Measurements from ENCODE around the gene EPHA6.

Gene EPHA6

DNA sequence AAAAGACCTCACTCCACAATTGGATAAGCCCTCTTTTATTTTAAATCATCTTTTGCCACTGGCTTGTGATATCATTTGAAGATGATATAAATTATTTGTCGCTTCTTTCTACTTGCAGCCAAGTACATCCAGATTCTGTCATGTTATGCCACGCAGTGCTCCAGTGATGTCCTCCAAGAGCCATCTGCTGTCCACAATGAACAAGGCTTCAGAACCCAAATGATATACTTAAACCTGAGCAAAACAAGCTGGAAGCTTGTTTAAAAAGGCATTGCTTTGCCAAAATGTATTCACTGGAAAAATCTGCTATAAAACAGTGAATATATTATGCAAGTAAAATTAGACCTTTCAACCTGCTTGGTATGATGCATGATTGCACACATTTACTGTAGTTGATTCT is 891.4 kb downstream of the EPHA6 start:
- no peak for DNase-seq (ENCODE audit: low spot score)

DNA sequence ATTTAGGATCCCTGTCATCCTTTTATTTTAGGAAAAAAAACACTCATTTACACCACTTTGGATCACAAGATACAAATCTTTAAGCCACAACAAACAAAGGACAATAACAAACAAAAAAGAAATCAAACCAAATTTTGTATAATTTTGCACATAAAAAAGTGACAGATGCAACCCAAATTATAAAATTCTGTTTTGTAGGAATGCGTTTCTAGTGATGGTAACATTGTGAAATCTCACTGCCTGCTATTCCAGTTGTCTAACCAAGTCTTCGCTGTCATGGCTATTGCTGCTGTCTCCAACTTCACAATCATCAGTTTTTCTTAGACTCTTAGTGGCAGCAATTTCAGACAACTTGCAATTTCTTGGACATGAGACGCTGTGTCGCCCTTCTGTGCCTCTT is 891.8 kb downstream of the EPHA6 start:
- DNase-seq (ENCODE audit: low spot score): no peak

DNA sequence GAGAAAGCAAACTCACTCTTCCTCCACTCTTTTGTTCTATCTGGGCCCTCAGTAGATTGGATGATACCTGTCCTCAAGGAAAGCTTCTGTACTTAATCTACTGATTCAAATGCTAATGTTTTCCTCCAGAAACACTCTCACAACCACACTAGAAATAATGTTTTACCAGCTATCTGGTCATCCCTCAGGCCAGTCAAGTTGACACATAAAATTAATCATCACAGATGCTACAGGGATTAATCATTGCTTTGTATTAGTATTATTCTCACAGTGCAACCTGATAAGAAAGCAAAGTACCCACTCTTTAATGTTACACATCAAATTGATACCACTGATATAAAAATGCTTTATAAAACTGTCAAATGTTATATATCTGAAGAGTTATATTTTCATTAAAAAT is 897.3 kb downstream of the EPHA6 start:
- DNase-seq (ENCODE audit: low spot score): no peak

DNA sequence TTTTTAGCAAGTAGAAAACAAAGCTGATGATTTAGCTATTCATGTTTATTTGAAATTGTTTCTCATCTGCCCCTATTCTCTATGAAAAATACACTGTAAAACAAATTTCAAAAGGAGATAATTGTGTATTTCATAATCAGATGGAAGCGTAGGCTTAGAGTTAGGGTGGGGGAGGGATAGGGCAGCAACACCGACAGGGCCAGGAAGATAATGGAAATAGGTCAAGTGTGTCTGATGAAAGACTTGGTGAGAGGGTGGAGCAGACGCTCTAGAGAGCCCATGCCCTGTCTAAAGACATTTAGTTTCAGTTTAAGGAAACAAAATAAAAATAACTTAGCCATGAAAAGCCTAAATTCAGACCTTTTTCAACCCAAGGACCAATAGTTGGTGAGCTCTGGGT is 898.5 kb downstream of the EPHA6 start:
- DNase-seq (ENCODE audit: low spot score): no peak

DNA sequence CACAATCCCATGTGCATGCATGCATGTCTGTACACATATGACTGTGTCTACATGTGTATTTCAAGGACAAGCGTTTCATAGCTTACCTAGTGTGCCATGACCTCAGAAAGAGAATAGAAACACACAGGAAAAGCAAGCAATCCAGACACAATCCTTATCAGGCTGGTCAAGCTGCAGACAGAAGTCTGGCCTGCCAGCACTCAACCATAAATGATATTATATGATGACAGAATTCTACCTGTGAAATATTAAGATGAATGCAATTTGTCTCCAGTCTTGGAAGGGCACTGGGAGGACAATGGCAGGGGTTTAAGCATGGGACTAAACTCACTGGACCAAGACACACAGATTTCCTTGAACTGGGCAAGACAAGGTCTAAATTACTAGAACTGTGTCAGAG is 899.2 kb downstream of the EPHA6 start:
- DNase-seq (ENCODE audit: low spot score): no peak

DNA sequence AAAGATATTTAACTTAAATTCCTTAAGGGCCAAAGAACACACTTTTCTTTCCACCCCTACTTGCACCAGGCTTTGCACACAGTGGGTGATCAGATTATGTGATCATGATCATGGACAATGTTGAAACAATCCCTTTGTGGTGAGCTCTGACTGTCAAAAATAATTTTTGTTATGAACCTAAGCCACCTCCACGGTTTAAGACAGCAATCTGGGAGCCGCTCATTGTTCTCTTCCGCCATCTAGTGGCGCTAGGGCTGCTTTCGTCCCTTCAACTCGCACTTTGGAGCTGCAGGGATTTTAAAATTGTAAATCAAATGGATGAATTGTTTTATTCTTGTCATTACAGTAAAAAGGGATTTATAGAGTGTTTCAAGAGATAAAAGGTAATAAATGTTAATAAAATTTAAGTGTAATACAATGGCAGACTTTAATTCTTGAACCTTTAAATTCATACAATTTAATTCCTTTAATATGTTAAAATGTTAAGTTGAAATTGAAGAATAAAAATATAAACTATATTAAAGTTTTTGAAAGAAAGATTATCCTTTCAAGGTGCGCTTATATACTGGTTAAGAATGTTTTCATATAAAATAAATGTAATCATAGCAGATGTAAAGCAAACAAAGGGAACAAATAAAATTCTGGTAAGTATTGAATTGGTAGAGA is 904.9 kb downstream of the EPHA6 start:
- DNase-seq (ENCODE audit: low spot score): peak; percentile 82

DNA sequence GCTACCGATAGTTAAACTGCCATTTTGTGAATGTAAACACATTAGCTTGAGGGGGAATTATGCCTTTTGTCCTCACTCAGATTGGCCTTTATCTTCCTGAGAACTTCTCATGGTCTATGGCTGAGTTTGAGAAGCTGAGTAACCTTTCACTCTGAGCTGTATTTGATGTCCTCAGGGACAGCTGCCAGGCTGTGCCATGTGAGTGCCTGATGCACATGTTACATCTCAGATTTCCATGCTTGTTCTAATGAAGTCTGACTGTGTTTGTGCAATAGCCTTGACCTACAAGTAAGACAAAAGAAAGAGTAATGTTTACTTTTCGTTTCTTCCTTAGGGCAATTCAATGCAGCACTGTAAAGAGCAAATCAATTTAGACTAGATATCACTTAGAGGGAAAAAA is 906.0 kb downstream of the EPHA6 start:
- no peak for DNase-seq (ENCODE audit: low spot score)

DNA sequence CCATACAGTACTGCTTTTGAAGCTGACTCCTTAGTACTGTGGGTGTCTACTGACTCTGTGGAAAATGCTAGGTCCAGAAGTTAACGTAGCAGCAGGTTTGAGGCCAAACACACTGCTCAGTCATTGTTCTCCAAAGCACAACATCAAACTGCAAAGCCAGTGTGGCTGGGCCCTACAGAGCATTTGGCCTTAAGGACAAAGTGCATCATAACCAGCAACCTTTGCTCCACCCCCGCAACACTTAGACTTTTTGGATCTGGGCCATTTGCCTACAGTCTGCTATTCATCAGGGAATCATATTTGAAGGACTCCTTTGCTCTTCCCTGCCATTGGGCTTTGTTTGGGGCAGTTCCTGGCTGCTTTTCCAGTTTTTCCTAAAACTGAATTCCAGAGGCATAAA is 907.1 kb downstream of the EPHA6 start:
- no peak for DNase-seq (ENCODE audit: low spot score)

DNA sequence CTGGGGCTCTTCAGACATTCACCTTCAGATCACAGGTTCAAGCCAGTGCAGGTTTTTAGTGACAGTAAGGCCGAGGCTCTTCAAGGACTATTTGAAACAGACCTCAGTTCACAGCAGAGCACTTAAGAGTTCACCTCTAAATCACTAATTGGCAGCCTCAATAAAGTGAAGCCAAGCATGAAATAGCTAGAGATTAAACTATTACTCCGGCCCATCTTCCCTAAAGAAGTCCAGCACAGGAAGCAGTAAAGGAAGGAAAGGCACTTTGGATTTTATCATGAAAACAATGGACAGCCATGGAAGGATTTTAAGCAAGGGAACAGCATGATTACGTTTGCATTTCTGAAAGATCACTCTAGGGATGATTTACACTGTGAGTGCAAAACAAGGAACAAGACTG is 922.5 kb downstream of the EPHA6 start:
- DNase-seq (ENCODE audit: low spot score): no peak

DNA sequence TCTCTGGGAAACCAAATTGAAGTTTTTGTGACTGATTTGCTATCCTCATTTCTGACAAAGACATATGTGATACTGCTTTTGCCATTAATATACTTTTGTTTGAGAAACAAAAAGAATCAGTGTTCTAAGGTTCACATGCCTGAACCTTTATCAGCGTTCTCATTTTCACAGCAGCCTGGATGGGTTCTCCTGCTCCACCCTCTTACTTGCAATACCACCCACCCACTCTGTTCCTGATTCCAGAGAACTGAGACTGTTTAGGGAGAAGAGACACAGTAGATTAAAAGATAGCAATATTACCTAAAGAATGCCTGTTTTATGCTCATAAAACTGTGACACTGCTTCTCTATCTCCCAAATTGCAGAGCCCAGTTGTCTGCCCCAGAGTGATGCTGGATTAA is 924.4 kb downstream of the EPHA6 start:
- no peak for DNase-seq (ENCODE audit: low spot score)

DNA sequence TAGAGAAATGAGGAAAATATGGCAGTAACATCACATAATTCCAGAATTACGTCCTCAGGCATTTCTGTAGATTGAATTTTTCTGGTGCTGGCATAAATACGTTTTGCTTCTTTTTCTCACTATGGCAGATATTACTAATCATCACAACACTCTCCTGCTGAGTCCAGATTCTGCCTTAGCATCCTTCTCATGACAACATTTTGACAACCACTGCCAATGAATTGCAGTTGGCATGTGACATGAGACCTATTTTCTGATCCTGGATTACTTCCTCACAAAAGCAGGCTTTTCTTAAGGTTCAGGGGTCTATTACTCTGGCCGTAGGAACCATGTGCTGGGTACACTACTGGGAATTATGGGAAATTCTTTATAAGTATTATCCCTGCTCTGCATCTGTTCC is 927.6 kb downstream of the EPHA6 start:
- no peak for DNase-seq (ENCODE audit: low spot score)

DNA sequence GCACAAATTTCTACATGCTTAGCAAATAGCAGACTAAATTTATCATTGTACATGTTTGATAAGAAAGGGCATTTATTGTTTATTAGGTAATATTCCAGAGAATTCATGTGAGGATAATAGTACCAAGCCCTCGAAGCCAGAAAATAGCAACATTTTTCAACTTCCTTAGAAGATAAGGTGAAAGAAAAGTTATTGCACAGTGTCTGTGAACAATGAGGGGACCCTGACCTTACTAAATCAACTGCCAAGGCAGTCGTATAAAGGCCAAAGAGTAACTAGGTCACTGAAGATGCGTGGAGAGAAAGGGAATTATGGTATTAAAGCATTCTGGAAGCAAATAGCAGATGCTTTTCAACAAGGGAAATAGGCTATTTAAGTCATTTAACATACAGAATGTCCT is 929.9 kb downstream of the EPHA6 start:
- no peak for DNase-seq (ENCODE audit: low spot score)

DNA sequence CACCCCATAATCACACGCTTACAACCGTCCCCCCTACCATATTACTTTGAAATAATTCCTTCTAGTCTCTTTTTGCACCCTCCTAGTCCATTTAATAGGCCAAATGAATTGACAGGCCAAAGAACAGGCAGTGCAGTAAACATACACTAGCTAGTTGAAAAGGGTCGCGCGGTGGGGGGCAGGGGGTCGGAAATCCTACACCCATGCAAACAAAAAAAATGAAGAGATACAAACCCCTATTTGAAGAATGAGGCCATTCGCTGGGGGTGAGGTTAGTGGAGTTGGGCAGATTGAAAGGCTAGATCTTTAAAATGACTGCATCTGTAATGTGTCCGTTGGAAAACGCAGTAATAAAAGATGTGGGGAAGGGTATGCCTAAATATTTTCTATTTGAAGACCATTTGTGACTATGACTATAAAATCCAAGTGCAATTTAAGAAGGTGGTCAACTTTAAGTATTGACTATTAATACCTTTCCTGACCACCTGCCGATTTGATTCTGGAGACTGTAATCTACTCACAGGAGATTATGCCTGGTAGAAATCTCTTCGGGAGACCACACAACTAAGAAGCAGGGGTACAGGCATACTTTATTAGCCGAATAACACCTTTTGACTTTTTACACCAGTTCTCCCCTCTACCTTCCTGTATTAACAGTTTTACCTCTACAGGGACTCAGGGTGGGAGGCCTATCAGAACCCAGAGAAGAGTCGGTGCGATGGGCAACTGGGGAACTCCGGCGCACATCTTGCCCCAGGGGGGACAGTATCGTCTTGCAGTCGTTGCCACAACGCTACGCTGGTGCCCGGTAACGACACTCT is 949.4 kb downstream of the EPHA6 start:
- DNase-seq (ENCODE audit: low spot score): peak; percentile 20

DNA sequence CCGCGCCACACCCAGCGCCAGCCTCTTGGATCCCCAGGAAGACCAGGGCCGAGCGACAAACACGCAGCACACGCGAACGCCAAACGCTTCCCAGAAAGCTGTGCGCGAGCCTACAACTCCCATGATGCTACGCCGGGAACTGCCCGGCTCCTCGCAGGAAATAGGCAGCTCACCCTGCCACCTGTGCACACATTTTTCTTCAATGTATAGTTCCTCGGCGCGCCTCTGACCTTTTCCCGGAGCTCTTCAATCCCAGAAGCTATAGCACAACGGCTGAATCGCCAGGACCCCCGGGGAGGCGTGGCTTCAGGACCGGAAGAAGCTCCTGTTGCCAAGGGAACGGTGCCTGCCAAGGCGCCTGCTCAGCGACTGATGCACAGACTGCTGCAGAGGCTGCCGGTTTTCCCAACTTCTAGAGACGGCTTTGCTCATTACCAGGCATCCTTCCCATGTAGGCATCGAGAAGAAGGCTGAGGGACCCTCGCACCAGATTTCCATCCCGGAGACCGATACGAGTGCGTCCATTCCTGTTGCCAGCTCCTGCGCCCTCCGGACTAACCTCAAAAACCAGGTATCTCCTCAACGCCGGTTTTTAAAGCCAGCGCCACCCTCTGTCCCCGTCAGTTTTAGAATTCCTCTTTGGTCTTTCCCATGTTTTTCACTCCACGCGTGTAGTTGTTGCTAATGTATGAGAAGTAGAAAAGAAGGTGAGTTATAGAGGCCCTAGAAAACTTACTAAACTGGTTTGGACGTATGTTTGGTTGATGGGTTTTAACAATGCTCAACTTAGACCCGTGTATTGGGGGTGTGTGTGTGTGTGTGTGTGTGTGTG is 950.2 kb downstream of the EPHA6 start, which contains the start of gene ARL6:
ARL6 (plus strand) TSS at position 352 of the 832 bp plus-strand sequence. CDS start 3,350 bp downstream, outside the sequence.
- peak; percentile 89 for DNase-seq (ENCODE audit: low spot score)

DNA sequence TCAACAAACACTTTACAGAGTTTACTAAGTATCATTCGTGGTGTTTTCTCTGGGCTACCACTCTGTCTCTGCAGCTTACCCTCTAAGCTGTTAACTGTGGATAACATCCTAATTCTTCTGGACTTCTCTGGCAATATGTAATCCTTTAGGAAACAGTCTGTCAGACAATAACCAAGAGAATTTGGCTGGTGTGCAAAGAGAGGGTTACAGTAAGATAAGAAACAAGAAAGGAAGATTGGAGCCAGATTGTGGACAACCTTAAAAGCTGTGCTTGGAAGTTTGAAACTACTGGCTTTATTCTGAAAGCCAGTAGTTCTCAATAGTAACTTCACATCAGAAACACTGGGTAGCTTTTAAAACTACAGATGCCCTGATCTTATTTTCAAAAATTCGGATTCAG is 950.9 kb downstream of the EPHA6 start:
- DNase-seq (ENCODE audit: low spot score): peak; percentile 15

DNA sequence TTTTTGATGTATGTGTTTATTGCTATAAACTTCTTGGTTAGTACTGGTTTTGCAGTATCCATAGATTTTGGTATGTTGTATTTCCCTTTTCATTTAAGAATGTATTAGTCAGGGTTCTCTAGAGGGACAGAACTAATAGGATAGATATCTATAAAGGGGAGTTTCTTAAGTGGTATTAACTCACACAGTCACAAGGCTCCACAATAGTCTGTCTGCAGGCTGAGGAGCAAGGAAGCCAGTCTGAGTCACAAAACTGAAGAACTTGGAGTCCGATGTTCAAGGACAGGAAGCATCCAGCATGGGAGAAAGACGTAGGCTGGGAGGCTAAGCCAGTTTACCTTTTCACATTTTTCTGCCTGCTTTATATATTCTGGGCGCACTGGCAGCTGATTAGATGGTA is 958.5 kb downstream of the EPHA6 start:
- DNase-seq (ENCODE audit: low spot score): no peak

DNA sequence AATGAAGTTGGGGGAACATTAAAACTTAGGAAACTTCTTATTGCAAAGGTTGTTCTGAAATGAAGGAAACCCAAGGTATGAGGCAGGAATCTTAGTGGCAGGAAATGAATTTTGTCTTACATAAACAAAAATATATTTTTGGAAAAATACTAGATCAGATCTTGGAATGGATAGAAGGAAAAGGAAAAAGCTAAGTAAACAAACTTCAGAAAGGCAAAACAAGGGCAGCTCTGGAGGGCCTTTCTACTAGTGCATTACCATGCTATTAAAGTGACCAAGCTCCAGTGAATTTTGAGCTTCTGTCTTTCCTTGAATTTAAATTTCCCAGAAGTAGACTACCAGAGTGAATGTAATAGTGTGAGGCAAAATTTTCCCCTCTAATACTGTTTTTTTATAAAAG is 963.8 kb downstream of the EPHA6 start:
- DNase-seq (ENCODE audit: low spot score): no peak

DNA sequence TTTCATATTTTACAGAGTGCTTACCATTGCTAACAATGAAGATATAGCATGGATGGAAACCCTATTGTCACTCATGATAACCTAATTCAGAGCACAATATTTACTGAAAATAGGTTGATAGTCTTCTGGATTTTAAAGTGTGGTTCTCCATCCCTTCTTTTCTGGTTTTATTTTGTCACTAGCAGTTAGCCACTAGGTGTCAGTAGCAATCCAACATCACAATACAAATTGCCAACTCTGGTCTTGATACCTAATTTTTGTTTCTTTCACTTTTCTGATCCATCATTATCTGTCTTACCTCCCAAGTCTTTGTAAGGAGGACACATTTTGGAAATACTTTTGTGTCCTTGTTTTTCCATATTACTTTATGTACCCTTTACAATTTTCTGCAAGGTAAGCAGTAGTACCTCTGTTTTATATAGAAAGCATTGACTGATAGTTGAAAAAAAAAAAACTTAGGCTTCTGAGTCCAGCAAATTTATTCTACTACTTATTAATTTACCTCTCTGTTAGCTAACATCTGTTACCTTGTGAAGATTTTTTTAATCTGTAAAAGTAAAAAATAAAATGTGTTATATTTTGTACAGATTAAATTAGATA is 979.1 kb downstream of the EPHA6 start:
- peak; percentile 38 for DNase-seq (ENCODE audit: low spot score)

DNA sequence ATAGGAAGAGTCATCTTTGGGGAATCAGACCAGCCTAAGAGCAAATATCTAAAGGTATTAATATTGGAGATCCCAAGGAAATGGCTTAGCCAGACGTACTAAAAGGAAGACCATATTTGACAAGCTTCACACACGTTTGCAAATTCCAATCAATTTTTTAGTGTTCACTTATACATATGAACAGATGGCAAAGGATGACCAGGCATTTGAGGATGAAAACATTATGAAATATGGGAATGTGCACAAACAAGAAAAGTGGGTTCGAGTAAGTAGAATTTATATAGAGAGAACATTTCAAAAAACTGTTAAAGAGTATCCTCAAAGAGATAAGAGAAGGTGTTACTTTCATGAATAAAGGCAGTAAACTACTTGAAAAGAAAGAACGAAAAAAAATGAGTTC is 981.6 kb downstream of the EPHA6 start:
- DNase-seq (ENCODE audit: low spot score): no peak
